MM.1S (cell line): ENCODE data around the gene MRPS23.

Source experiments
- DNase-seq: peaks from one replicate; pipeline ENCODE4 v3.0.0-alpha.2; 2015
- H2AFZ ChIP-seq: fragments of 300-600 bp; sonication (generic); 2 replicates; pipeline ENCODE4 v1.6.0; 2016; ENCODE audit warnings: antibody characterized with exemption, low read length
- H3F3A ChIP-seq: fragments of 300-600 bp; sonication (generic); 2 replicates; pipeline ENCODE4 v1.6.1; 2016; ENCODE audit warnings: mild to moderate bottlenecking, antibody characterized with exemption, low read length, moderate library complexity, mixed read lengths; ENCODE audit not compliant: insufficient read depth
- H3K27ac ChIP-seq: fragments of 300-600 bp; sonication (generic); 2 replicates; pipeline ENCODE4 v1.5.1; 2016; ENCODE audit warnings: mild to moderate bottlenecking, low read length
- H3K27me3 ChIP-seq: fragments of 300-600 bp; sonication (generic); replicated peaks from 2 replicates; pipeline ENCODE4 v1.6.0; 2016; ENCODE audit warnings: low read length; ENCODE audit not compliant: insufficient read depth
- H3K36me3 ChIP-seq: fragments of 300-600 bp; sonication (generic); replicated peaks from 2 replicates; pipeline ENCODE4 v1.6.1; 2016; ENCODE audit warnings: mild to moderate bottlenecking, low read length, mixed read lengths; ENCODE audit not compliant: insufficient read depth
- H3K4me1 ChIP-seq: fragments of 300-600 bp; sonication (generic); 2 replicates; pipeline ENCODE4 v1.6.1; 2016; ENCODE audit warnings: low read length, mixed read lengths
- H3K4me2 ChIP-seq: fragments of 300-600 bp; sonication (generic); 2 replicates; pipeline ENCODE4 v1.6.0; 2016; ENCODE audit warnings: low read depth, low read length
- H3K4me3 ChIP-seq: fragments of 300-600 bp; sonication (generic); 2 replicates; pipeline ENCODE4 v1.5.1; 2016; ENCODE audit warnings: low read length, mixed read lengths
- H3K79me2 ChIP-seq: fragments of 300-600 bp; sonication (generic); 2 replicates; pipeline ENCODE4 v1.6.1; 2016; ENCODE audit warnings: mixed run types, low read length, mixed read lengths
- H3K9ac ChIP-seq: fragments of 300-600 bp; sonication (generic); 2 replicates; pipeline ENCODE4 v1.6.1; 2016; ENCODE audit warnings: low read length, mixed read lengths
- H3K9me2 ChIP-seq: fragments of 300-600 bp; sonication (generic); replicated peaks from 2 replicates; pipeline ENCODE4 v1.6.1; 2016; ENCODE audit warnings: mild to moderate bottlenecking, low read length, mixed read lengths; ENCODE audit not compliant: insufficient read depth
- H3K9me3 ChIP-seq: fragments of 300-600 bp; sonication (generic); replicated peaks from 2 replicates; pipeline ENCODE4 v1.6.1; 2016; ENCODE audit warnings: mild to moderate bottlenecking, low read length, mixed read lengths; ENCODE audit not compliant: insufficient read depth
- H4K20me1 ChIP-seq: fragments of 300-600 bp; sonication (generic); 2 replicates; pipeline ENCODE4 v1.6.1; 2016; ENCODE audit warnings: mild to moderate bottlenecking, low read length, moderate library complexity, mixed read lengths; ENCODE audit not compliant: insufficient read depth
- CTCF ChIP-seq: fragments of 300-600 bp; sonication (generic); IDR thresholded peaks from 2 replicates; pipeline ENCODE4 v1.5.1; 2016; ENCODE audit warnings: antibody characterized with exemption, low read length, mixed read lengths
- EZH2 ChIP-seq: fragments of 300-600 bp; sonication (generic); optimal IDR thresholded peaks from 2 replicates; pipeline ENCODE3; 2017; ENCODE audit warnings: low read depth, mild to moderate bottlenecking, antibody characterized with exemption, low read length, mixed read lengths
- EZH2phosphoT487 ChIP-seq: fragments of 300-600 bp; sonication (generic); IDR thresholded peaks from 2 replicates; pipeline ENCODE4 v1.6.1; 2018; ENCODE audit warnings: antibody characterized with exemption, low read length

The MRPS23 gene

DNA sequence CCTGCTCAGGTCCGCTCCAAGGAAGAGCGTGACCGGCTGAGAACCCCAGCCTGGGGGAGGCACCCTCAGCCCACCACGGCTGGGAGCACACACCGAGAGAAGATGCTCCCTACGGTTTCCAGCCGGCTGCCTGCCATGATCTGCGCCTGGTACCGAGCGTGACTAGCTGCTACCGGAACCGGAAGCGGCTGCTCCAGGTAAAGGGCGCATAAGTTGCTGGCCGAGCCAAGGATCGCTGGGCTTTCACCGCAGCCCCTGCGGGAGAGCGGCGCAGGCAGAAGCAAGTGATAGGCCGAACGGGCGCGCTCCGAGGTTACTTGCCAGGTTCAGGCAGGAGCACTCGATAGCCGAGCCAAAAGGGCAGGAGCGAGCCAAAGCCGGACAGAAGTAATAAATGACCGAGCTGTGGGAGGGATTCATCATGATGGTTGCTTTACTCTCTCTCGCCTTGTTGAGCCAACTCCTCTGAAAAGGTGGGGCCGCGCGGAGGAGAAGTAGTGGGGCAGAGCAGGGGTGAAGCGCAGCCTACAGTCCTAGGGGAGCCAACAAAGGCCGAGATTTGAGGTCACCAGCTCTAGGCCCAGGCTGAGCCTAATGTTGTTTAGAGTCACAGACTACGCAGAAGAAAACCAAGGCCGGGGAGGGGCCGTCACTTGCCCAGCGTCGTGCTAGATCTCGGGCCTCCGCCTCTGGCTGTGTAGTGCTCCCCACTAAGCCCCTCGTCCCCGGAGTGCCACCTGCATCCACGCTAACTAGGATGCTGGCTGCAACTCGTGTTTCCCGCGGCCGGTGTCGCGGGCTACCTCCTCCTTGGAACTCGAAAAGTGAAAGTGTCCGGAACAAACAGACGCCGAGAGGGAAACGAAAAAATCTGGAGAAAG lies at the start of gene MRPS23:
MRPS23 (minus strand) TSS at position 171 of the 881 bp plus-strand sequence; CDS start at position 137, 34 bp downstream.
- H4K20me1 ChIP-seq, result no peaks in the 10 kb centered on the region
- 0 out of 2 replicates have a peak, but pooled peaks cover 7% of the 10 kb centered on the region for H3F3A ChIP-seq
- H3K79me2 ChIP-seq, result peaks cover 28% of the 10 kb centered on the region
- H3K4me2 ChIP-seq, result peak within 1 kb of the TSS; percentile 87
- H3K27me3 ChIP-seq, result no peaks in the 10 kb centered on the region
- TF ChIP-seq EZH2phosphoT487 (no peak), EZH2 (no peak), CTCF (no peak)
- peaks cover 10% of the 10 kb centered on the region; the same call in 1 of the 2 replicates for H3K4me1 ChIP-seq
- H3K9ac ChIP-seq, result peak within 1 kb of the TSS; percentile 59
- H2AFZ ChIP-seq, result peak within 1 kb of the TSS; percentile 83
- peak within 1 kb of the TSS; percentile 70; the same call in 1 of the 2 replicates for H3K27ac ChIP-seq
- no peaks in the 10 kb centered on the region for H3K9me3 ChIP-seq
- H3K36me3 ChIP-seq, result 0 out of 2 replicates have a peak, but pooled peaks cover 2% of the 10 kb centered on the region
- peak; percentile 99 for DNase-seq
- no peaks in the 10 kb centered on the region for H3K9me2 ChIP-seq
- H3K4me3 ChIP-seq, result peak within 1 kb of the TSS; percentile 93

GRCh38 chr17:57899391-57899790 lies 49.5 kb upstream of the MRPS23 start:
- Histone ChIP-seq H3K27me3 (no peaks in the 10 kb centered on the region), H3K4me1 (peaks cover 17% of the 10 kb centered on the region), H3K9me2 (no peaks in the 10 kb centered on the region), H3K4me3 (no peak overlapping the region), H3K4me2 (no peak overlapping the region), H3K79me2 (no peaks in the 10 kb centered on the region), H3K27ac (no peak overlapping the region), H3K9me3 (no peaks in the 10 kb centered on the region), H3K9ac (no peak overlapping the region), H3F3A (peaks cover 4% of the 10 kb centered on the region; the same call in 1 of the 2 replicates), H4K20me1 (no peaks in the 10 kb centered on the region), H3K36me3 (no peaks in the 10 kb centered on the region), H2AFZ (no peak overlapping the region)
- TF ChIP-seq EZH2phosphoT487, result no peak
- no peak for TF ChIP-seq EZH2
- no peak for TF ChIP-seq CTCF
- DNase-seq, result no peak

DNA sequence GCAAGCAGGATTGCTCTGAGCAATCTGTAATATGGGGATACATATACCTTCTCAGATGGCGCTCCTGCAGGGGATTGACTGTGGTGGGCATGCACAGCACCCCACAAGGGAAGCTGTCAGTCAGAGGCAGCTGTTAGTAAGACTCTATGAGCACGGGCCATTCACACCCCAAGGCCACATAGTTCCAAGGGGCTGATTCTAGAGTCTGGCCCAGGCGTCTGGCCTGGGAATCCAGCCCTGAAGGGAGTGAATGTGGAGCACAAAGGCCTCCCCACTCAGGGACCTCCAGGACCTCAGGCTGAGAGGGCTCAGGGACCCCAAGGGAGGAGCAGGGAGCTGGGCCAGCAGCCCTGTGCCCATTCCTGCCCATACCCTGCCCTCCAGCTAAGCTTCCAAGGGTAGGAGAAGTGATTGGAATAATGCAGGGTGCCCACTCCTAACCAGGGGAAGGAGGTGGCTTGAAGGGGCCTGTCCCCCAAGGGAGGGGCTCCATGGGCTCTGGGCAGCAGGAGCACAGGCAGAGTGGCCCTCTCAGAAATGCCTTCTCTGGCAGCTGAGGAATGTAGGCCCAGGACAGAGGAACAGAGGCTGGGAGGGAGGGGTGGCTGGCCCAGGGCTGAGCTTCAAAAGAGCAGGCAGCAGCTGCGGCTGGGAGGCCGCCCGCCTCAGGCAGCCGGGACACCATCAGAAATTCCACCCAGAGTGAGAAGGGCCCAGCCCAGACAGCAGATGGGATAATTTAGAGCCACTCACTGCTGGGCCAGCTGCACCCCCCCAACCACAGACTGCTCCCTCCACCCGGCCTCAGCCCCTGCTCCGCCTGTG lies 48.9 kb upstream of the MRPS23 start:
- Histone ChIP-seq H3K9ac (no peak overlapping the region), H3K4me3 (no peak overlapping the region), H3K27me3 (no peaks in the 10 kb centered on the region), H3K9me3 (no peaks in the 10 kb centered on the region), H3K36me3 (no peaks in the 10 kb centered on the region), H3K4me2 (no peak overlapping the region), H3K4me1 (peaks cover 11% of the 10 kb centered on the region), H4K20me1 (no peaks in the 10 kb centered on the region), H3K79me2 (no peaks in the 10 kb centered on the region), H3F3A (peaks cover 3% of the 10 kb centered on the region; the same call in 1 of the 2 replicates), H3K27ac (no peak overlapping the region), H2AFZ (no peak overlapping the region), H3K9me2 (no peaks in the 10 kb centered on the region)
- DNase-seq, result no peak
- TF ChIP-seq EZH2 (no peak), EZH2phosphoT487 (no peak), CTCF (no peak)
